ENCODE measurements around the gene LAMTOR3. TPM values are rescaled to one million over a fixed set of nuclear protein-coding genes. Genes with fewer than 3 reads are reported as not detected.

The LAMTOR3 gene
- polyA plus RNA-seq, 1 experiment = 17.6 TPM

DNA sequence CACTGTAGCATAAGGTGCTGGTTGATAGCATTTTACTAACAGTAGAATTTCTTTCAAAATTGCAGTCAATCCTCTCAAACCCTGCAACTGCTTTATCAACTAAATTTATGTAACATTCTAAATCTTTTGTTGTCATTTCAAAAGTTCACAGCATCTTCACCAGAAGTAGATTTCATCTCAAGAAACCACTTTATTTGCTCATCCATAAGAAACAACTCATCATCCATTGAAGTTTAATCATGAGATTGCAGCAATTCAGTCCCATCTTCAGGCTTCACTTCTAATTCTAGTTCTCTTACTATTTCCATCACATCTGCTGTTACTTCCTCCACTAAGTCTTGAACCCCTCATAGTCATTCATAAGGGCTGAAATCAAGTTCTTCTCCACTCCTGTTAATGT, 21.7 kb downstream of the LAMTOR3 start:
- TF ChIP-seq, protein P1, sequence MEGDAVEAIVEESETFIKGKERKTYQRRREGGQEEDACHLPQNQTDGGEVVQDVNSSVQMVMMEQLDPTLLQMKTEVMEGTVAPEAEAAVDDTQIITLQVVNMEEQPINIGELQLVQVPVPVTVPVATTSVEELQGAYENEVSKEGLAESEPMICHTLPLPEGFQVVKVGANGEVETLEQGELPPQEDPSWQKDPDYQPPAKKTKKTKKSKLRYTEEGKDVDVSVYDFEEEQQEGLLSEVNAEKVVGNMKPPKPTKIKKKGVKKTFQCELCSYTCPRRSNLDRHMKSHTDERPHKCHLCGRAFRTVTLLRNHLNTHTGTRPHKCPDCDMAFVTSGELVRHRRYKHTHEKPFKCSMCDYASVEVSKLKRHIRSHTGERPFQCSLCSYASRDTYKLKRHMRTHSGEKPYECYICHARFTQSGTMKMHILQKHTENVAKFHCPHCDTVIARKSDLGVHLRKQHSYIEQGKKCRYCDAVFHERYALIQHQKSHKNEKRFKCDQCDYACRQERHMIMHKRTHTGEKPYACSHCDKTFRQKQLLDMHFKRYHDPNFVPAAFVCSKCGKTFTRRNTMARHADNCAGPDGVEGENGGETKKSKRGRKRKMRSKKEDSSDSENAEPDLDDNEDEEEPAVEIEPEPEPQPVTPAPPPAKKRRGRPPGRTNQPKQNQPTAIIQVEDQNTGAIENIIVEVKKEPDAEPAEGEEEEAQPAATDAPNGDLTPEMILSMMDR (IDR thresholded peaks at IDR 0.05; ENCODE audit: insufficient read depth, low read depth, low read length) = no peak
- H3K4me3 ChIP-seq (ENCODE audit: low read depth, low read length) = no peak overlapping the region
- ChIA-PET POLR2A (no interaction called here), CTCF (no interaction called here)
- H3K27me3 ChIP-seq (ENCODE audit: control insufficient read depth, insufficient read depth, low read length) = peaks cover 1% of the 10 kb centered on the region; the same call in 1 of the 2 replicates
- no peak for DNase-seq (ENCODE audit: low read depth)
- no peaks in the 10 kb centered on the region for H3K36me3 ChIP-seq (ENCODE audit: control insufficient read depth, insufficient read depth, low read length)

DNA sequence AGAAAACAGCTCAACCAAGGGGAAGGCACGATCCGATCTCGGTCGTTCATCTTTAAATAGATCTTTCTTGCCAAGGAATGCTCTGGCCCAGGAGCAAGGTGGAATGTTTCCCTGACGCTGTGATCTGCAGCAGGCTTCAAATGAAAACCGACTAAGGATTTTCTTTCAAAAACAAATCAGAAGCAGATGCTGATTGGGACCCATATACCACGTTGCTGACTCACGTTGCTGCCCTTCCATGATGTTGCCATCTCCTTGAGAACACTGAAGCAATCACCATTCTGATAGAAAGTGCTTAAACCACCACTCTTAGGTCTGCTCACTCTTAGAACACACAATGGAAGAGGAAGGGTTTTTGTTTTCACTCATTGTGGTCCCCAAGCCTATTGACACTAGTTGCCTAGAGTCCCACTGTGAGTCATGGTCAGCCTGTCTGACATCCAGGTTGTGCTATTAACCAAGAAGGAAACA, 26.1 kb downstream of the LAMTOR3 start:
- peaks cover 3% of the 10 kb centered on the region; the same call in 1 of the 2 replicates for H3K27me3 ChIP-seq (ENCODE audit: control insufficient read depth, insufficient read depth, low read length)
- DNase-seq (ENCODE audit: low read depth) = peak; percentile 72
- ChIA-PET CTCF (interaction anchor here (0.6 to 0.7 kb wide), 2 partner anchors 156 to 705 kb away, joined by 3 read pairs; no protein-coding TSS in a partner anchor), POLR2A (no interaction called here)
- no peak overlapping the region for H3K4me3 ChIP-seq (ENCODE audit: low read depth, low read length)
- no peaks in the 10 kb centered on the region for H3K36me3 ChIP-seq (ENCODE audit: control insufficient read depth, insufficient read depth, low read length)
- TF ChIP-seq, protein P1 (IDR thresholded peaks at IDR 0.05; ENCODE audit: insufficient read depth, low read depth, low read length) = no peak

DNA sequence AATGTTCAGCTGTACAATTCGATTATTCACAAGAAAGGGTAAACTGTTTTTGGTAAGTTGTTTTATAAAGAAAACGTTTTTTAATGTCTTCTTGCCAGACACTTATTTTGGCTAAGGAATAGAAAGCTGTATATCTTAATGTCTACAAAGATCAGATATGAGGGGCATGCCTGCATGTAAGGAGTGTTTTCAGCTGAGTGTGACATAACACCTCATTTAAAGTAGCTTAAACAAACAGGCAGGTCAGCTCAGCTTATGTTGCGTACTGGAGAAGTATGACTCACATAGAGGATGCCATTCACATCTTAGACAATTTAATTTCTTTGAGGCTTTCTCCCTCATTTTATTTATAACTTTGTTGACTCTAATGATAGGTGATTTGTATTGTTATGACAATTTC, 30.4 kb downstream of the LAMTOR3 start:
- Histone ChIP-seq H3K27me3 (ENCODE audit: control insufficient read depth, insufficient read depth, low read length) (peaks cover 4% of the 10 kb centered on the region), H3K36me3 (ENCODE audit: control insufficient read depth, insufficient read depth, low read length) (no peaks in the 10 kb centered on the region), H3K4me3 (ENCODE audit: low read depth, low read length) (no peak overlapping the region)
- ChIA-PET POLR2A (no interaction called here), CTCF (no interaction called here)
- TF ChIP-seq, protein P1 (IDR thresholded peaks at IDR 0.05; ENCODE audit: insufficient read depth, low read depth, low read length) = no peak
- no peak for DNase-seq (ENCODE audit: low read depth)

DNA sequence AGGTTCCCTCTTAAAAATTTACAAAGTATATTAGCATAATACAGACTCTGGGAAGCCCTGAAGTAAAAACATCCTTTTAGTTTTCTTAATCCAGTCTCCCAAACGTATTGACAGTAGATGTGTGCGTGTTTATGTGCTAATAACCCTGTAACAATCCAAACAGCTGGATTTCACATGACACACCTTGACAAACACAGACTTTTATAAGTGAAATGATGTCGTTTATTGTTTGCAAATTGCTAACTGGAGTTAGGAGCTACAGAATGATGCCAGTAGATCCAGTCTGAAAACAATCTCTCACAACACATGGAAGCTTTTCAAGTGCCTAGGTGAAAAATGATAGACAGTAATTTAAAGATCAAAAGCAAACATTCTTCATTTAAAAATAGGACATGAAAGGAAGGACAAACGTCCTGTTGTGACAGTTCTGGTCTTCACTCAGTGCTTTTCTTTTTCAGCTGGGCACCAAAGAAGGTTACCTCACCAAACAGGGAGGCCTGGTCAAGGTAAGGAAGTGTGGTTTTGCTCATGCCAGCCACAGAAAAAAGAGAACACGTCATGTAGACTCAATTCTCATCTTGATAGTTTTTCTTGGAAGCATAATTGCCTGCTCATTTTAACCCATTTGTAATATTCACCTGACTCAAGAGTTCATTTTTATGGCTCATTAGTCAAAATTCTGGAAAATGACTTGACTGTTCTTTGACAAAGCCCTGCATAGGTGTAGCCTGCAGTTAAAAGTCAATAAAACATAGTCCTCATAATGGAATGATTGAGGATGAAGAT, 32.9 kb downstream of the LAMTOR3 start:
- no peak for DNase-seq (ENCODE audit: low read depth)
- POLR2A ChIA-PET = no interaction called here
- CTCF ChIA-PET = no interaction called here
- no peaks in the 10 kb centered on the region for H3K36me3 ChIP-seq (ENCODE audit: control insufficient read depth, insufficient read depth, low read length)
- peaks cover 6% of the 10 kb centered on the region for H3K27me3 ChIP-seq (ENCODE audit: control insufficient read depth, insufficient read depth, low read length)
- TF ChIP-seq, protein P1 (IDR thresholded peaks at IDR 0.05; ENCODE audit: insufficient read depth, low read depth, low read length) = no peak
- no peak overlapping the region for H3K4me3 ChIP-seq (ENCODE audit: low read depth, low read length)

DNA sequence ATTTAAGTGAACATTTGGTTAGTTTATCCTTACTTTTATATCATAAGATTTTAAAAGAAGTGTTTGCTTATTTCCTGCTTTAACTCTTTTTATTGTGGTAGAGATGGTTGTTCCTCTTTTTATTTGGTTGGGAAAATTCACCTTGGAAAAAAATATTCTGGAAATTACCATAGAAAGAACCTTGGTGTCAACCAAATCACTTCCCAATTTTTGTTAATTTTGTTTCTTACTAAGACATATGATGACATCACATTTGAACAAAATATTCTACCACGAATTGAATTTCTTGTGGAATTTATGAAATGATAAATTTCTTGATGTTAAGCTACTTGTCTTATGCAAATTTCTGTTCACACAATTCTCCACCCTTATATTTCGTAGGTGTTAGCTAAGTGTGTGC, 33.7 kb downstream of the LAMTOR3 start:
- H3K36me3 ChIP-seq (ENCODE audit: control insufficient read depth, insufficient read depth, low read length) = no peaks in the 10 kb centered on the region
- CTCF ChIA-PET = no interaction called here
- no peak for DNase-seq (ENCODE audit: low read depth)
- POLR2A ChIA-PET = no interaction called here
- H3K27me3 ChIP-seq (ENCODE audit: control insufficient read depth, insufficient read depth, low read length) = peaks cover 6% of the 10 kb centered on the region
- TF ChIP-seq, protein P1 (IDR thresholded peaks at IDR 0.05; ENCODE audit: insufficient read depth, low read depth, low read length) = no peak
- H3K4me3 ChIP-seq (ENCODE audit: low read depth, low read length) = no peak overlapping the region

Data from BJ (cell line).